Caki2 (cell line): Measurements from ENCODE around the gene PCA3. TPM values are rescaled to one million over a fixed set of nuclear protein-coding genes. Genes with fewer than 3 reads are reported as not detected.

Experiments
- DNase-seq: peaks from one replicate; pipeline ENCODE4 v3.0.0-alpha.2; 2015; ENCODE audit warnings: low read depth
- in situ Hi-C: cut with HindIII; loops from 2 replicates; pipeline ENCODE4 v1.10.0; 2016; ENCODE audit warnings: low sequenced_read_pairs, low pct_unique_long_range_greater_than_20kb, mixed read lengths
- total RNA-seq: library from RNA; depleted of rRNA; stranded (reverse); fragments of >200 nt; shearing (Covaris generic); gene quantifications from 2 replicates; pipeline ENCODE4 v1.2.3, GENCODE V29; 2014; ENCODE audit warnings: low replicate concordance; rRNA removed

PCA3 gene
- total RNA-seq, 1 experiment from 2014 or later = not detected

DNA sequence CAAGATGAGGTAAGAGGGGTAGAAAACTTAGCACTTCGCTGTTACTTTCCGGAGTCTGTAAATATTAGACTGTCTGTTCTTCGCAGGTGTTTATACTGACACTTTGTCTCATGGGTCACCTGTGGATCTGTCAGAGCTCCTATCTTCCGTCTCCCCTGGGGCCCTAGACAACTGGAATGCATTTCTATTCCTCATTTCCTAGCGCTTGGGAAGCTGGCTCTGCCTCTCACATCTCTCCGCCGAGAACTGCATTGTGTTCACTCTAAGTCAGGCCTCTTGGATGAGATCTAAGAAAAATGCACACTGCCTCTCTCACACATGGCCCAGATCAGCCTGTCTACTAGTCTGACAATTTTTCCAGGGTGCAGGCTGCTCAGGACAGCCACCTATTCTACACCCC lies 39.5 kb downstream of the PCA3 start:
- in situ Hi-C loops = no loop called here
- no peak for DNase-seq

DNA sequence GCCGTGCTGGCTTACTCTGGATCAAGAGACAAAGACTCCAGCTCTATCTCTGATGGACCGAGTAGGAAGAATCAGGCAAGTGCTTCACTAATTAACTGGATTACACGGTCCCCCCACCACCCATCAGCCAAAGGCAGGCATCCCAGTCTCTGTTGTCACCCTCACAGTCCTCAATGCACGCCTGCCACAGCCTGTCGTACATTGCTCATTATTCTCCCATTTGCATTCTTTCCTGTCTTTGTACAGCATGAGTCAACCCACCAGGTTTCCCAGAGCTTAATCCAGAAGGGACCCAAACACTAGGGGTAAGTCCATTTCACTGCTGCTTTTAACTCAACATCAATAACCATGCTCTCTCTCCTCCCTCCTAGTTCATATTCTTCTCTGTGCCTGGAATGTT lies 44.4 kb downstream of the PCA3 start:
- in situ Hi-C loops = no loop called here
- no peak for DNase-seq

- peak; percentile 34 for DNase-seq
- in situ Hi-C loops = no loop called here
These were observed 46.2 kb downstream of the PCA3 start for GRCh38 chr9:76810377-76810957.

GRCh38 chr9:76812591-76812990 lies 48.4 kb downstream of the PCA3 start:
- DNase-seq = no peak
- in situ Hi-C loops = no loop called here

- in situ Hi-C loops = no loop called here
- DNase-seq = peak; percentile 67
These were observed 53.3 kb downstream of the PCA3 start for GRCh38 chr9:76817489-76817888.

DNA sequence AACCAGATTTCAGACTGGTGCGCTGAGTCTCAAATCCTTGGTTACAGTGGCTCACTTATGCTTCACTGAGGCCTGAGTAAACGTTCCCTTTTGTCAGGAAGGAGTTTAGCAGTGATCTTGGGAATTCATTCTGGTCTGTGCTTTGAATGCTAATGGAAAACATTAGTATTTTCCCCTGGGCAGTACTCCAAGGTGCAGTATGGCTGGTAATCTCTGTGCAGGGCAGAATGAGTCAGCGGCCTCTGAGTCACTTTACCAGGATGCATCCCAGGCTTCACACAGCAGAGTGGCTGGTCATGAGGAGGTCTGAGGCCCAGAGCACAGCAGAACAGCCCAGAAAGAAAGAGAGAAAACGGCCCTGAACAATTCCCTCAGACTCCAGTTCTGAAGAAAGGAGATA lies 54.0 kb downstream of the PCA3 start:
- DNase-seq = peak; percentile 84
- in situ Hi-C loops = no loop called here

DNA sequence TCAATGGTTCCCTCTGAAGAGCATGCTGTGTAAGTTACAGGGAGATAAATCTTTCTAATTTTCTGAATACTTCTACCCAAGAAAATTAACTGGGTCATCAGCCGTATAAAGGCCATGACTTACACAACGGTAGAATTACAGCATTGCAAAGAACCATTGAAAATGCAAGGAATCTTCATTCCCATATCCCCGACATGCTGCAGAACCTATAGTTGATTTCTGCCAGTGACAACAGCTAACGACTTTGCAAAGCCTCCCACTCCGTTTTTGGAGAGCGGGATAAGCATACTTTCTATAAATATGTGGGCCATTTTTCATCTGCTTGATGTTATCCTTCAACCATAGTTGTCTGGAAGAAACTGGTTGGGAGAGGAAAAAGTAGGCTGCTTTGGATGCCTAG lies 56.2 kb downstream of the PCA3 start:
- in situ Hi-C loops = no loop called here
- no peak for DNase-seq

DNA sequence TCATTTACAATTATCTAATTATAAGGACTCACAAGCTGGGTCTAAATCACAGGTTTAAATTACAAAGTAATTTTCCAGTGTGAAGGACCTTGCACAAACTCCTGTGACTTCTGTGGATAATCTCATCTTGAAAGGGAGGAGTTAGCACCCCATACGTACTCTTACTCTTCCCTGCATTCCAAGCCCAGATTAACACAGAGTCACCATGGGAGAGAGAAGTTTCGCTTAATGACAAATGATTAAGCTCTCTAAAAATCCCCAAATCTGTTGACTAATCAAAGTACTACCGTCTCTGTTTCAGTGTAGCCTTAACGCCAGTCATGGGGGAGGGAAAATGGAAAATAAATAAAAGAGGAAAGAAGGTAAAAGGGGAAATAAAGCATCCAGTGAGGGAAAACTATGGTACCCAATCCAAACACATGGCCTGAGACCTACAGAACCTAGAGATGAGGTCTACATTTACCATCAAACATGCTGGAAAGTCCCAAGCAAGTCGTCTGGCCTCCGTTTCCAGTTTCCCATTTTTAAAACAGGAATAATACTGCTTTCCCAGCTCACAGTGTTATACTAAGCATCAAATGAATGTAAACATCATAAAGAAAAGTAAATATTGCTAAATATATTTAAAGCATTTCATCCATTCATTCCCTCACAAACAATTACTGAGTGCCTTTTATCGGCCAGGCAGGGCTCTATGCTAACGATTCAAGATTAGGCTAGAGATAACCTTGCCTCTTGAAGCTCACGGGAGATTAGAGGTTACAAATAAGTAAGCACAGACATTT lies 63.2 kb downstream of the PCA3 start:
- no peak for DNase-seq
- in situ Hi-C loops = no loop called here

DNA sequence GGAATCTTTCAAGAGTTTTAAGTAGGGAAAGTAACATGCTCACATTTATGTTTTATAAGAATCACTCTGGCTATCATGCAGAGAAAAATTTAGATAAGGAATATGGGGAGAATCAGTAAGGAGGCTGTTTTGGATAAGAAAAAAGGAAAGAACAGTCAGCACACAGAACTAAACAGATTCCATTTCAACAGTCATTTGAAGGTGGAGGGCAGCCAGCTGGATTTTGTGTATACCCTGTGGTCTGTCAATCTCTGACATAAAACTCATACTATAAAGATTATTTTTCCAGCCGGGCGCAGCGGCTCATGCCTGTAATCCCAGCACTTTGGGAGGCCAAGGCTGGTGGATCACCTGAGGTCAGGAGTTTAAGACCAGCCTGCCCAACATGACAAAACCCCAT lies 64.2 kb downstream of the PCA3 start:
- in situ Hi-C loops = no loop called here

GRCh38 chr9:76835571-76836283 lies 71.5 kb downstream of the PCA3 start:
- in situ Hi-C loops = no loop called here
- DNase-seq = peak; percentile 12

More for the DNA sequence above, 64.2 kb downstream of the PCA3 start:
- DNase-seq = no peak

Other genes starting within 250 kb of the PCA3 start
- gene PRUNE2, start 141.7 kb downstream of the PCA3 start, total RNA-seq = 6.6 TPM in 1 of 2 replicates, not detected in the other